ENCODE data around the gene HAL. TPM values are rescaled to one million over a fixed set of nuclear protein-coding genes. Genes with fewer than 3 reads are reported as not detected.

Gene HAL, protein sequence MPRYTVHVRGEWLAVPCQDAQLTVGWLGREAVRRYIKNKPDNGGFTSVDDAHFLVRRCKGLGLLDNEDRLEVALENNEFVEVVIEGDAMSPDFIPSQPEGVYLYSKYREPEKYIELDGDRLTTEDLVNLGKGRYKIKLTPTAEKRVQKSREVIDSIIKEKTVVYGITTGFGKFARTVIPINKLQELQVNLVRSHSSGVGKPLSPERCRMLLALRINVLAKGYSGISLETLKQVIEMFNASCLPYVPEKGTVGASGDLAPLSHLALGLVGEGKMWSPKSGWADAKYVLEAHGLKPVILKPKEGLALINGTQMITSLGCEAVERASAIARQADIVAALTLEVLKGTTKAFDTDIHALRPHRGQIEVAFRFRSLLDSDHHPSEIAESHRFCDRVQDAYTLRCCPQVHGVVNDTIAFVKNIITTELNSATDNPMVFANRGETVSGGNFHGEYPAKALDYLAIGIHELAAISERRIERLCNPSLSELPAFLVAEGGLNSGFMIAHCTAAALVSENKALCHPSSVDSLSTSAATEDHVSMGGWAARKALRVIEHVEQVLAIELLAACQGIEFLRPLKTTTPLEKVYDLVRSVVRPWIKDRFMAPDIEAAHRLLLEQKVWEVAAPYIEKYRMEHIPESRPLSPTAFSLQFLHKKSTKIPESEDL
- 0.21 and 0.24 TPM in 2 replicates for total RNA-seq

DNA sequence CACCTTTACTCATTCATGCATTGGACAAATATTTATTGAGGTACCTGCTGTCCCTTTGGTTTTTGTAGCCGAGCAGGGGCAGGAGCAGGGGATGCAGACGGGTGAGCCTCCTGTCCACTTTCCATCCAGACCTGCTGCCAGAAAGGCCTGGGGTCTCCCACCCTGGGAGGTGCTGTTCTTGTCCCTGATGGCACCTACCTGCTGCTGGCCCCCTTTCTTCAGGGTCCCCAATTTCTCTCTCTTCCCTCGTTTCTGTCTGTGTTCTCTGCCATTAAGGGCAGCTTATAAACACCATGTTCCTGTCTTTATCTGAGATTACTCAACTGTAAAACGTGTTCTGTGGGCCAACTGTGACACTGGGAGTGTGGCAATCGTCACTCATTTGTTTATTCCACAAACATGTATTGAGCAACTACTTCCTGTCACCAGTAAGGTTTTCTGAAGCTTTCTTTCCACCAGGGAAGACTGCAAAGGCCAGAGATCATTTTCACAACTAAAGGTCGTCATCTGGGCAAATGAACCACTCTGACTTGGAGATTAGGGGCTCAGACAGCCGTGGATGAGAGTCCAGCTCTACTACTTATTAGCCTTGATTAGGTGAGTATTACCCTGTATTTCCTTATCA lies at the start of gene HAL:
Gene HAL (minus strand): TSS at position 311 of the 625 bp plus-strand sequence. CDS start 434 bp downstream, outside the sequence.

DNA sequence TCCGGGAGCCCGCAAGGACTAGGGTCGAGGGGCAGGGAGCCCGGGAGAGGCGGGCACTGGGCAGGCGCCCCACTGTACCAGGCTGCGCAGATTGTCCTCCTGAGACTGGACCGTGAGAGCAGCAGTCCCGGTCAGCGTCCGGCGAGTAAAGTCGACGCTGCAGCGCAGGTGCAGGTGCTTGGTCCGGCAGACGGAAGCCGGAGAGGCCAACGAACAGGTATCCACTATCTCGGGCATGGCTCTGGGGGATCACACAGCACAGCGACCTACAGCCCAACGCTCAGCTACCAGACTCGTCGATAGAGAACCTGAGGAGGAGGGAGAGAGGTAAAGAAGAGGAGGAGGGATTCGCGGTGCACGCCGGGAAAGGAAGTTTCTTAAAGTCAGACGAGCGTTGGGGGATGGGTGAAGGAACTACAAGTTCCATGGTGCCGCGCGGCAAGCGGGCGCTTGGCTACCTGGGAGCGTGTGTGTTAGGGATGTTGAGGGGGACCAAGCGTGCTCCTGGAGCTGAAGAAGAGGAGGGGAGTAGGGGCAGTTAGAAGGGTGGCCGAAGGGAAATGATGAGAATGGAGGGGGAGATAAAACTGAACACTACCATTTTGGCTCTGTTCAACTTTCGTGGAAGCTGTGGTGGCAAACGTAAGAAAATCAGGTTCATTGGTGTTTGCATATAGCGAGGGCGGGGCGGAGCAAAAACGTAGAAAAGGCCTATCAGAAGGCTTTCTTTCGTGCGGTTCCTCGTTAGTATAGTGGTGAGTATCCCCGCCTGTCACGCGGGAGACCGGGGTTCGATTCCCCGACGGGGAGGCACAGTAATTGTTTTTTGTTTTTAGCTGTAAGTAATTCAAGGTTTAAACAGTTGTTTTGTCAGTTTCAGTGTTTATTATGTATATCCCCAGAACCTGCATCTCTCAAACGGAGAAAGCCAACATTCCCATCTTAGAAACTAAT lies 39.4 kb upstream of the HAL start, which contains the start of gene LTA4H:
Gene LTA4H (minus strand): TSS at position 305 of the 954 bp plus-strand sequence. CDS start 68 bp downstream, at position 237.

DNA sequence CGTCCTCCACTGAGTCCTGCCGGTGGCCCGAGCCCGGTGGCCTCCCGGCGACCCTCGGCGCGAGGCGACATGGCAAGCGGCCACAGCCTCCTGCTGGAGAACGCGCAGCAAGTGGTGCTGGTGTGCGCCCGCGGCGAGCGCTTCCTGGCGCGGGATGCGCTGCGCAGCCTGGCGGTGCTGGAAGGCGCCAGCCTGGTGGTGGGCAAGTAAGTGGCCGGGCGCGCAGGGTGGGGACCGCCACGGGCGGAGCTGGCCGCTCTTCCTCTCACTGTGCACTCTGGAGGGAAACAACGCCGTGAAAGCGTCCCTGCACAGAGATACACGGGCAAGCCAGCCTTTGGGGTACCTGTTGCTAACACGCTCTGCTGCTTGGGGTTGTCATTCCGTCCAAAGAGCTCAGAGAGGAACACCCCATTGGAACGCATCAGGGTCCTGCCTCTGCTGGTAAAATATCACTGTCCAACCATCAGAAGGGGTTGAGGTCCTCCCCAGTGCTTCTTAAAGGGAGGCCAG lies 52.8 kb downstream of the HAL start, which contains the start of gene AMDHD1:
Gene AMDHD1 (plus strand): TSS at position 2 of the 513 bp plus-strand sequence. CDS start 68 bp downstream, at position 70.

DNA sequence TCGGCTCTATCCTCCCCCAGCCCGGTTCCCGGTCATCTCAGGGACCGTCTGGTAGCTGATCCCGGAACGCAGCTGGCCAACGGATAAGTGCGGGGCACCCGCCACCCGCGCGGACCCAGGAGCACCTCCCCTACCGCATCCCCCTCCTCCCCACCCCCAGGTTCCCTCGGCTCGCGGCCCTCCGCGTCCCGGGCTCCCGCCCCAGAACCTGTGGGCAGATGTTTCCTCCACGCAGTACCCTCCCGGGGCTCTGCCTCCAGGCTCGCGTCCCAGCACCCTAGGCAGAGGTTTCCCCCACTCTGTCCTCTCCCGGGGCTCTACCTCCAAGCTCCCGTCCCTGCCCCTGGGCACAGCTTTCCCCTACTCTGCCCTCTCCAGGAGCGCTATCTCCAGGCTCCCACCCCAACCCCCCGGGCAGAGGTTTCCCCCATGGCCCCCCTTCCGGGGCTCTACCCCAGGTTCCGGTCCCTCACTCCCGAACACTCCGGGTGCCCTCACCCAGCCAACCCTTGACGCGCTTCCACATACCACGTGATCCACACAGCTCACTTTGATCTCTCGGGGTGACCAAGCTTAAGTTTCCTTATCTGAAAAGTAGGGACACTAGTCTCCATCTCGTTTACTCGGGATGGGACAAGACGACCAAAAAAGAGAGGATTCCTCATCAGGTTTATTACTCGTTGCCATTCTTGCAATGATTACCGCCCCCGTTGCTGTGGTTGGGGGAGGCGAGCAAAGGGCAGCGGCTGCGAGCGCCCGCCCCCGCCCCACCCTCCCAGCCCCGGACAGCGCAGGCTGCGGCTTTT lies 53.4 kb downstream of the HAL start, which contains the start of gene CCDC38:
Gene CCDC38 (minus strand): TSS at position 91 of the 806 bp plus-strand sequence. CDS start 6,105 bp downstream, outside the sequence.

Other genes with a start within 250 kb of the HAL start
- 47.5 and 108 TPM in 2 replicates for gene NTN4, start 205.6 kb downstream of the HAL start, total RNA-seq
- 7.9 and 9.6 TPM in 2 replicates for gene SNRPF, start 137.4 kb downstream of the HAL start, total RNA-seq
- gene CCDC38, start 53.7 kb downstream of the HAL start, total RNA-seq: not detected in 2 replicates
- not detected in 2 replicates for gene AMDHD1, start 53.0 kb downstream of the HAL start, total RNA-seq
- 150 and 179 TPM in 2 replicates for gene LTA4H, start 39.2 kb upstream of the HAL start, total RNA-seq
- 11.3 and 21.2 TPM in 2 replicates for gene ELK3, start 198.0 kb upstream of the HAL start, total RNA-seq